Transverse colon (tissue), 4 donors: ENCODE data around the gene SAMD13. TPM values are rescaled to one million over a fixed set of nuclear protein-coding genes. Genes with fewer than 3 reads are reported as not detected.

Experiments used
- DNase-seq: peaks from one replicate; pipeline ENCODE4 v3.0.0-alpha.2; 2019
- H3K27ac ChIP-seq, 4 donors: fragments of 200-600 bp; sonication (generic); 2 replicates each; pipeline ENCODE4 v1.5.1; 2016 to 2018; ENCODE audit warnings: inconsistent platforms in 4 of 4
- H3K27me3 ChIP-seq: fragments of 200-600 bp; sonication (generic); 2 replicates; pipeline ENCODE4 v1.5.1; 2017; ENCODE audit warnings: inconsistent platforms
- H3K36me3 ChIP-seq, 4 donors: fragments of 200-600 bp; sonication (generic); 2 replicates each; pipeline ENCODE4 v1.5.1; 2017 to 2019; ENCODE audit warnings: inconsistent platforms in 4 of 4
- H3K4me1 ChIP-seq, 4 donors: fragments of 200-600 bp; sonication (generic); 2 replicates each; pipeline ENCODE4 v1.5.1; 2017 to 2020; ENCODE audit warnings: inconsistent platforms in 4 of 4
- H3K4me3 ChIP-seq, 4 donors: fragments of 200-600 bp; sonication (generic); 1 replicate in 1 of 4; 2 replicates in 3 of 4; pipeline versions ENCODE4 v1.5.1 to v1.6.1; 2017 to 2019; ENCODE audit warnings: inconsistent platforms in 4 of 4
- H3K9me3 ChIP-seq, 2 donors: fragments of 200-600 bp; sonication (generic); 2 replicates each; pipeline ENCODE4 v1.5.1; 2017 to 2019; ENCODE audit warnings: inconsistent platforms in 2 of 2
- CTCF ChIP-seq, 5 experiments: fragments of 200-600 bp in 3 of 5; fragments of 450-650 bp in 2 of 5; sonication (generic) in 3 of 5; IDR thresholded peaks; 1 replicate in 2 of 5; 2 replicates in 3 of 5; pipeline ENCODE4 v1.5.1; 2016 to 2017; ENCODE audit warnings: antibody characterized with exemption in 5 of 5, inconsistent platforms in 3 of 5, mild to moderate bottlenecking in 2 of 5, moderate library complexity in 1 of 5
- EP300 ChIP-seq: sonication (generic); formaldehyde crosslinking; IDR thresholded peaks from one replicate; pipeline ENCODE4 v1.6.1; 2017; ENCODE audit warnings: antibody characterized with exemption, low read depth
- POLR2A ChIP-seq: fragments of 450-650 bp; IDR thresholded peaks from one replicate; pipeline ENCODE4 v1.6.1; 2016; ENCODE audit warnings: antibody characterized with exemption, mild to moderate bottlenecking, moderate library complexity
- POLR2AphosphoS5 ChIP-seq, 3 donors: sonication (generic); formaldehyde crosslinking; IDR thresholded peaks; one replicate each; pipeline ENCODE4 v1.6.1; 2016; ENCODE audit warnings: antibody characterized with exemption in 3 of 3
- WGBS, 2 donors: methylation state at CpG; one replicate each; pipeline ENCODE4 v1.1.5; 2018; ENCODE audit warnings: low coverage in 1 of 2; 5-methylcytosine and 5-hydroxymethylcytosine counted together
- in situ Hi-C, 4 donors: fragments of 200-750 bp; cut with MboI; loops; one replicate each; pipeline versions ENCODE4 v1.15.0 to v1.15.1; 2017; ENCODE audit warnings: low sequenced_read_pairs in 3 of 4, low pct_ligation_motif_present in 1 of 4, low pct_unique_long_range_greater_than_20kb in 1 of 4
- intact Hi-C: fragments of 100-400 bp; cut with DNase I; formaldehyde crosslinking; loops from one replicate; pipeline ENCODE4 v1.15.1; 2023; ENCODE audit warnings: low total_unique reads
- total RNA-seq, 4 donors: library from RNA; depleted of rRNA; stranded (reverse); fragments of >200 nt; gene quantifications; one replicate each; pipeline ENCODE4 v1.1.0, GENCODE V29; 2016

Gene SAMD13
- total RNA-seq, 4 donors from 2014 or later, result 2.2 to 17.8 (median 13.9) TPM

GRCh38 chr1:84277343-84278059 lies 24.0 kb upstream of the SAMD13 start:
- no peak overlapping the region for H3K27ac ChIP-seq
- intact Hi-C loops, result no loop called here

GRCh38 chr1:84278905-84279304 lies 22.6 kb upstream of the SAMD13 start:
- intact Hi-C loops, result no loop called here
- no peak for DNase-seq
- Histone ChIP-seq H3K4me3 (no peak overlapping the region), H3K4me1 (peaks cover 0 to 20% (median 0%) of the 10 kb centered on the region in 4 donors), H3K27me3 (no peaks in the 10 kb centered on the region), H3K27ac (peak overlapping the region in 2 of 4 donors; percentile 29 to 50), H3K9me3 (no peaks in the 10 kb centered on the region), H3K36me3 (no peaks in the 10 kb centered on the region)
- TF ChIP-seq CTCF (IDR thresholded peaks at IDR 0.05) (no peak), EP300 (no peak), POLR2A (no peak)
- WGBS, 2 donors, result 61 to 65% methylated on average over 5 to 7 of the region's 7 CpGs
- in situ Hi-C loops, result no loop called here

More at GRCh38 chr1:84277343-84278059, 24.0 kb upstream of the SAMD13 start:
- H3K4me3 ChIP-seq, result no peak overlapping the region
- TF ChIP-seq CTCF (IDR thresholded peaks at IDR 0.05) (no peak), POLR2AphosphoS5 (IDR thresholded peaks at IDR 0.05) (no peak), POLR2A (no peak), EP300 (no peak)
- peaks cover 0 to 29% (median 2%) of the 10 kb centered on the region in 4 donors for H3K4me1 ChIP-seq
- in situ Hi-C loops, result no loop called here
- no peaks in the 10 kb centered on the region for H3K9me3 ChIP-seq
- no peaks in the 10 kb centered on the region for H3K27me3 ChIP-seq
- DNase-seq, result no peak
- 99 to 100% methylated on average over 1 of the region's 1 CpG for WGBS, 2 donors
- H3K36me3 ChIP-seq, result no peaks in the 10 kb centered on the region

GRCh38 chr1:84280912-84281311 lies 20.6 kb upstream of the SAMD13 start:
- H3K4me1 ChIP-seq, result peaks cover 0 to 9% (median 0%) of the 10 kb centered on the region in 4 donors
- DNase-seq, result no peak
- in situ Hi-C loops, result no loop called here
- intact Hi-C loops, result no loop called here
- H3K9me3 ChIP-seq, result no peaks in the 10 kb centered on the region
- no peak overlapping the region for H3K4me3 ChIP-seq
- H3K36me3 ChIP-seq, result no peaks in the 10 kb centered on the region
- TF ChIP-seq CTCF (IDR thresholded peaks at IDR 0.05) (no peak), POLR2AphosphoS5 (IDR thresholded peaks at IDR 0.05) (no peak), EP300 (no peak), POLR2A (no peak)
- no peak overlapping the region for H3K27ac ChIP-seq
- no peaks in the 10 kb centered on the region for H3K27me3 ChIP-seq

- no peaks in the 10 kb centered on the region for H3K36me3 ChIP-seq
- DNase-seq, result no peak
- H3K27ac ChIP-seq, result no peak overlapping the region
- WGBS, 2 donors, result 95 to 100% methylated on average over 1 of the region's 1 CpG
- in situ Hi-C loops, result no loop called here
- no peaks in the 10 kb centered on the region for H3K27me3 ChIP-seq
- no peak for TF ChIP-seq POLR2A
- TF ChIP-seq EP300, result no peak
- no peak for TF ChIP-seq POLR2AphosphoS5 (IDR thresholded peaks at IDR 0.05)
- TF ChIP-seq CTCF (IDR thresholded peaks at IDR 0.05), result no peak
- no peak overlapping the region for H3K4me3 ChIP-seq
- intact Hi-C loops, result no loop called here
- peaks cover 0 to 3% (median 0%) of the 10 kb centered on the region in 4 donors for H3K4me1 ChIP-seq
- H3K9me3 ChIP-seq, result peaks cover 3 to 5% of the 10 kb centered on the region in 2 donors
Observed at GRCh38 chr1:84282780-84283333, 18.7 kb upstream of the SAMD13 start.
